ENCODE measurements around the gene SMIM10L1. TPM values are rescaled to one million over a fixed set of nuclear protein-coding genes. Genes with fewer than 3 reads are reported as not detected.

The SMIM10L1 gene
- total RNA-seq, 1 experiment from 2014 or later: 10.8 TPM

GRCh38 chr12:11147420-11147819, 23.6 kb upstream of the SMIM10L1 start:
- Histone ChIP-seq H3K27me3 (ENCODE audit: insufficient read depth, low read depth) (no peaks in the 10 kb centered on the region), H2AFZ (no peak overlapping the region), H3K27ac (no peak overlapping the region), H3K79me2 (ENCODE audit: low read depth) (no peaks in the 10 kb centered on the region), H3K9me3 (ENCODE audit: insufficient read depth, low read depth) (no peaks in the 10 kb centered on the region), H3F3A (ENCODE audit: insufficient read depth, low read depth) (no peaks in the 10 kb centered on the region), H4K20me1 (ENCODE audit: insufficient read depth) (0 out of 2 replicates have a peak, but pooled peaks cover 2% of the 10 kb centered on the region), H3K4me1 (replicated peaks; ENCODE audit: insufficient read depth) (no peaks in the 10 kb centered on the region), H3K9me2 (ENCODE audit: insufficient read depth) (no peaks in the 10 kb centered on the region), H3K4me2 (no peak overlapping the region), H3K4me3 (no peak overlapping the region), H3K36me3 (ENCODE audit: low read depth) (no peaks in the 10 kb centered on the region)
- BruUV-seq (replicated peaks): no TSS peak
- no peak for DNase-seq
- intact Hi-C loops (cut with micrococcal nuclease; ENCODE audit: unreplicated experiment): no loop called here
- POLR2A ChIA-PET (ENCODE audit: unreplicated experiment): no interaction called here
- TF ChIP-seq CTCF (conservative IDR thresholded peaks at IDR 0.05) (no peak), EZH2 (IDR thresholded peaks at IDR 0.05; ENCODE audit: low read depth) (no peak)
- CTCF ChIA-PET: no interaction called here

DNA sequence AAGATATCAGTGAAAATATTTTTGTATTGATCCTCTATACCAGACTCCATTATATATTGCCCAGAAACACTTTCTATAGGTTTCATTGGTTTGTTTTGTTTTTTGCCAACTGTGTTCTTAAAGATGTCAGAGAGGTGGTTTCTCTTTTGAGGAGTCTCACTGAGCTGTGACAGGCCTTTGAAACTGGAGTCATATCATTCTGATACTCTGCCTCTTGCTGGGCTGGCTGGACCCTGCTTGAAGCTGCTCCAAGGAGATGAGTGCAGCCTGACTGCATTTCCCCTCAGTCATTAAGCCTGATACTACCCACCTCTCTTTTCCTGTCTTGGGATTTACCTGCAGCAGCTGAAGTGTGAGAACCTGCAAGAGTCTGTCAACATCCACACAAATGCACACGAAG, 20.2 kb upstream of the SMIM10L1 start:
- H3K4me2 ChIP-seq: no peak overlapping the region
- no peaks in the 10 kb centered on the region for H3K27me3 ChIP-seq (ENCODE audit: insufficient read depth, low read depth)
- TF ChIP-seq CTCF (conservative IDR thresholded peaks at IDR 0.05) (no peak), EZH2 (IDR thresholded peaks at IDR 0.05; ENCODE audit: low read depth) (no peak)
- no peaks in the 10 kb centered on the region for H3K36me3 ChIP-seq (ENCODE audit: low read depth)
- intact Hi-C loops (cut with micrococcal nuclease; ENCODE audit: unreplicated experiment): no loop called here
- CTCF ChIA-PET: no interaction called here
- no peaks in the 10 kb centered on the region for H3F3A ChIP-seq (ENCODE audit: insufficient read depth, low read depth)
- no peak overlapping the region for H3K4me3 ChIP-seq
- no TSS peak for BruUV-seq (replicated peaks)
- H2AFZ ChIP-seq: no peak overlapping the region
- POLR2A ChIA-PET (ENCODE audit: unreplicated experiment): interaction anchor here (0.5 kb wide), 1 partner anchor 1267 kb away, joined by 6 read pairs; no protein-coding TSS in a partner anchor
- H3K9me2 ChIP-seq (ENCODE audit: insufficient read depth): no peaks in the 10 kb centered on the region
- H3K27ac ChIP-seq: no peak overlapping the region
- H4K20me1 ChIP-seq (ENCODE audit: insufficient read depth): no peaks in the 10 kb centered on the region
- no peak for DNase-seq
- H3K9me3 ChIP-seq (ENCODE audit: insufficient read depth, low read depth): no peaks in the 10 kb centered on the region
- H3K4me1 ChIP-seq (replicated peaks; ENCODE audit: insufficient read depth): no peaks in the 10 kb centered on the region
- H3K79me2 ChIP-seq (ENCODE audit: low read depth): no peaks in the 10 kb centered on the region

- H3K27ac ChIP-seq: no peak overlapping the region
- ChIA-PET POLR2A (ENCODE audit: unreplicated experiment) (no interaction called here), CTCF (no interaction called here)
- intact Hi-C loops (cut with micrococcal nuclease; ENCODE audit: unreplicated experiment): no loop called here
- TF ChIP-seq EZH2 (IDR thresholded peaks at IDR 0.05; ENCODE audit: low read depth) (no peak), CTCF (conservative IDR thresholded peaks at IDR 0.05) (no peak)
- no peaks in the 10 kb centered on the region for H3K36me3 ChIP-seq (ENCODE audit: low read depth)
- no peaks in the 10 kb centered on the region for H3K4me1 ChIP-seq (replicated peaks; ENCODE audit: insufficient read depth)
- H3K79me2 ChIP-seq (ENCODE audit: low read depth): no peaks in the 10 kb centered on the region
- no peak overlapping the region for H3K4me2 ChIP-seq
- no TSS peak for BruUV-seq (replicated peaks)
- H3K4me3 ChIP-seq: no peak overlapping the region
- H2AFZ ChIP-seq: no peak overlapping the region
- H3K9me2 ChIP-seq (ENCODE audit: insufficient read depth): no peaks in the 10 kb centered on the region
- no peak for DNase-seq
- no peaks in the 10 kb centered on the region for H3K27me3 ChIP-seq (ENCODE audit: insufficient read depth, low read depth)
- no peaks in the 10 kb centered on the region for H4K20me1 ChIP-seq (ENCODE audit: insufficient read depth)
- no peaks in the 10 kb centered on the region for H3K9me3 ChIP-seq (ENCODE audit: insufficient read depth, low read depth)
- no peaks in the 10 kb centered on the region for H3F3A ChIP-seq (ENCODE audit: insufficient read depth, low read depth)
Observed at GRCh38 chr12:11152725-11153124, 18.3 kb upstream of the SMIM10L1 start.

Data from PC-9 (cell line).